ENCODE results near the gene ANO3.

DNA sequence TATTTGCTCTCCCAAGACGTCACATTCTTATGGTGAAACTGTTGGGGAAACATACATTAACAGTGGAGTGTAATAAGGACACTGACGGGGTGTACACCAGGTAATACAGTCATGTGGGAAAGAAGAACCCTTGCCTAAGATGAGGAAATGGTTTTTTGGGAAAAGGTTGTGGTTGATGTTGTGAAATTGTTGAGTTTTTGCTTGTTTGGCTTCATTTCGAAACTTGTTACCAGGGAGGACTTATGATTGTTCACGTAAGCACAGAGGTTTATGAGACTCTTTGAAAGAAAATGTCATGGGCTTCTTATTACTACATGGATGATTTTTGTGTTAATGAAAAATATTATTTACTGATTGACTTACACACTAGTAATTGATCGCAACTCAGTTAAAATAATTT, 16.8 kb downstream of the ANO3 start:
- TF ChIP-seq, protein P1, sequence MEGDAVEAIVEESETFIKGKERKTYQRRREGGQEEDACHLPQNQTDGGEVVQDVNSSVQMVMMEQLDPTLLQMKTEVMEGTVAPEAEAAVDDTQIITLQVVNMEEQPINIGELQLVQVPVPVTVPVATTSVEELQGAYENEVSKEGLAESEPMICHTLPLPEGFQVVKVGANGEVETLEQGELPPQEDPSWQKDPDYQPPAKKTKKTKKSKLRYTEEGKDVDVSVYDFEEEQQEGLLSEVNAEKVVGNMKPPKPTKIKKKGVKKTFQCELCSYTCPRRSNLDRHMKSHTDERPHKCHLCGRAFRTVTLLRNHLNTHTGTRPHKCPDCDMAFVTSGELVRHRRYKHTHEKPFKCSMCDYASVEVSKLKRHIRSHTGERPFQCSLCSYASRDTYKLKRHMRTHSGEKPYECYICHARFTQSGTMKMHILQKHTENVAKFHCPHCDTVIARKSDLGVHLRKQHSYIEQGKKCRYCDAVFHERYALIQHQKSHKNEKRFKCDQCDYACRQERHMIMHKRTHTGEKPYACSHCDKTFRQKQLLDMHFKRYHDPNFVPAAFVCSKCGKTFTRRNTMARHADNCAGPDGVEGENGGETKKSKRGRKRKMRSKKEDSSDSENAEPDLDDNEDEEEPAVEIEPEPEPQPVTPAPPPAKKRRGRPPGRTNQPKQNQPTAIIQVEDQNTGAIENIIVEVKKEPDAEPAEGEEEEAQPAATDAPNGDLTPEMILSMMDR (IDR thresholded peaks at IDR 0.05), result no peak
- TF ChIP-seq EZH2 (IDR thresholded peaks at IDR 0.05; ENCODE audit: borderline replicate concordance, insufficient read depth, low read depth, low read length, poor library complexity, severe bottlenecking), result no peak
